Adrenal gland (tissue), 12 donors: Measurements from ENCODE around the gene CXCL13. TPM values are rescaled to one million over a fixed set of nuclear protein-coding genes. Genes with fewer than 3 reads are reported as not detected.

Source experiments
- DNase-seq, 7 donors: peaks; one replicate each; pipeline ENCODE4 v3.0.0-alpha.2; 2019 to 2020
- H3K27ac ChIP-seq, 5 donors: fragments of 200-600 bp; sonication (generic) in 4 of 5; 1 replicate in 3 of 5; 2 replicates in 2 of 5; pipeline versions ENCODE4 v1.5.1 to v1.8.0; 2016 to 2020; ENCODE audit warnings: mild to moderate bottlenecking in 1 of 5
- H3K27me3 ChIP-seq: fragments of 200-600 bp; 2 replicates; pipeline ENCODE4 v1.8.0; 2021
- H3K36me3 ChIP-seq, 2 donors: fragments of 200-600 bp; replicated peaks in 1 of 2; 1 replicate in 1 of 2; 2 replicates in 1 of 2; pipeline versions ENCODE4 v1.5.1 to v1.8.0; 2018 to 2022
- H3K4me1 ChIP-seq, 2 donors: fragments of 200-600 bp; replicated peaks in 1 of 2; 1 replicate in 1 of 2; 2 replicates in 1 of 2; pipeline versions ENCODE4 v1.5.1 to v1.8.0; 2018 to 2021
- H3K4me3 ChIP-seq, 4 donors: fragments of 200-600 bp; sonication (generic) in 3 of 4; one replicate each; pipeline ENCODE4 v1.5.1; 2016 to 2018
- H3K9me3 ChIP-seq, 3 donors: fragments of 200-600 bp; sonication (generic) in 1 of 3; replicated peaks in 1 of 3; 1 replicate in 2 of 3; 2 replicates in 1 of 3; pipeline versions ENCODE4 v1.5.1 to v1.8.0; 2016 to 2021
- CTCF ChIP-seq, 6 experiments: fragments of 450-650 bp in 4 of 6; fragments of 200-600 bp in 2 of 6; sonication (generic) in 1 of 6; IDR thresholded peaks; 1 replicate in 5 of 6; 2 replicates in 1 of 6; pipeline versions ENCODE4 v1.5.1 to v1.8.0; 2016 to 2021; ENCODE audit warnings: antibody characterized with exemption in 6 of 6, mild to moderate bottlenecking in 2 of 6, moderate library complexity in 1 of 6
- POLR2A ChIP-seq, 2 donors: fragments of 450-650 bp; IDR thresholded peaks; one replicate each; pipeline ENCODE4 v1.6.1; 2017; ENCODE audit warnings: antibody characterized with exemption in 2 of 2, mild to moderate bottlenecking in 2 of 2, moderate library complexity in 1 of 2
- WGBS, 4 donors: extraction: QIAGEN DNeasy Blood & Tissue Kit in 2 of 4; methylation state at CpG; one replicate each; pipeline versions ENCODE4 v1.1.5 to v1.1.7; 2013 to 2017; 5-methylcytosine and 5-hydroxymethylcytosine counted together
- intact Hi-C, 2 donors: fragments of 100-400 bp; cut with DNase I; formaldehyde crosslinking; loops; one replicate each; pipeline versions ENCODE4 v1.14.1 to v1.15.0; 2022 to 2023
- polyA plus RNA-seq, 3 donors: library from polyadenylated mRNA; stranded (reverse); fragments of 200-250 nt in 2 of 3; fragments of 350-450 nt in 1 of 3; fragmentation: Illumina TruSeq in 1 of 3; extraction: RNeasy Lipid Tissue Mini Kit (QIAGEN cat#74804) in 1 of 3; gene quantifications; one replicate each; pipeline ENCODE4 v1.2.3, GENCODE V29; 2013 to 2014
- total RNA-seq, 9 donors: library from RNA; depleted of rRNA in 4 of 9; stranded (reverse); fragments of >200 nt in 4 of 9; fragments of 120-200 nt in 1 of 9; fragmentation: NEBNext Ultra II Directional in 1 of 9; extraction: Animal tissue kit (Norgen Biotek cat#: 25700) in 1 of 9; gene quantifications; one replicate each; pipeline versions ENCODE4 v1.1.0 to v1.2.4, GENCODE V29; 2013 to 2023
- donor health status: healthy with polysubstance abuse.
- donor health status: Bipolar disorder and iron deficiency.
- donor health status: DM: yes; HTN: yes; CAD: no.
- donor health status: DM: no; HTN: no; CAD: no.
- donor health status: DM: no; HTN: no; CAD: no.
- donor health status: DM: yes; HTN: yes; CAD: no.

The CXCL13 gene
- total and polyA plus RNA-seq, 12 donors = 0.39 to 0.88 (median 0.58) TPM; not detected in 8

- H3K4me3 ChIP-seq = no peak overlapping the region
- H3K4me1 ChIP-seq = no peaks in the 10 kb centered on the region
- 12 to 19% (median 13%) methylated on average over 11 to 12 of the region's 12 CpGs for WGBS, 4 donors
- H3K27ac ChIP-seq = no peak overlapping the region
- H3K36me3 ChIP-seq = no peaks in the 10 kb centered on the region
- intact Hi-C loops = loop anchor here (5.0 to 10.0 kb wide), 2 partner anchors 231 to 234 kb away; no protein-coding TSS in a partner anchor
- H3K9me3 ChIP-seq = no peaks in the 10 kb centered on the region
- H3K27me3 ChIP-seq = no peaks in the 10 kb centered on the region
- TF ChIP-seq CTCF (IDR thresholded peaks at IDR 0.05) = peak; percentile 63 to 79 (median 76)
- TF ChIP-seq POLR2A (IDR thresholded peaks at IDR 0.05) = no peak
- peak; percentile 63 to 87 (median 72) for DNase-seq
These were observed 13.0 kb downstream of the CXCL13 start for GRCh38 chr4:77618383-77619241.

GRCh38 chr4:77619408-77619807, 13.8 kb downstream of the CXCL13 start:
- TF ChIP-seq POLR2A (IDR thresholded peaks at IDR 0.05) (no peak), CTCF (IDR thresholded peaks at IDR 0.05) (peak in 1 of 6 experiments; percentile 13)
- Histone ChIP-seq H3K27me3 (no peaks in the 10 kb centered on the region), H3K9me3 (no peaks in the 10 kb centered on the region), H3K36me3 (no peaks in the 10 kb centered on the region), H3K27ac (no peak overlapping the region), H3K4me1 (no peaks in the 10 kb centered on the region), H3K4me3 (no peak overlapping the region)
- intact Hi-C loops = loop anchor here (5.0 to 10.0 kb wide), 2 partner anchors 232 to 235 kb away; no protein-coding TSS in a partner anchor
- 67 to 91% (median 86%) methylated on average over 1 of the region's 1 CpG for WGBS, 4 donors
- no peak for DNase-seq

GRCh38 chr4:77621254-77621653, 15.6 kb downstream of the CXCL13 start:
- H3K27ac ChIP-seq = no peak overlapping the region
- no peaks in the 10 kb centered on the region for H3K4me1 ChIP-seq
- intact Hi-C loops = loop anchor here in 1 of 2 donors (10.0 kb wide), 1 partner anchor 204 kb away; no protein-coding TSS in a partner anchor
- DNase-seq = no peak
- no peaks in the 10 kb centered on the region for H3K9me3 ChIP-seq
- TF ChIP-seq CTCF (IDR thresholded peaks at IDR 0.05) = no peak
- H3K4me3 ChIP-seq = no peak overlapping the region
- no peaks in the 10 kb centered on the region for H3K27me3 ChIP-seq
- no peaks in the 10 kb centered on the region for H3K36me3 ChIP-seq

- TF ChIP-seq CTCF (IDR thresholded peaks at IDR 0.05) (no peak), POLR2A (IDR thresholded peaks at IDR 0.05) (no peak)
- intact Hi-C loops = loop anchor here in 1 of 2 donors (10.0 kb wide), 1 partner anchor 202 kb away; no protein-coding TSS in a partner anchor
- no peaks in the 10 kb centered on the region for H3K36me3 ChIP-seq
- no peaks in the 10 kb centered on the region for H3K9me3 ChIP-seq
- no peak for DNase-seq
- H3K27me3 ChIP-seq = no peaks in the 10 kb centered on the region
- no peak overlapping the region for H3K4me3 ChIP-seq
- H3K4me1 ChIP-seq = no peaks in the 10 kb centered on the region
- no peak overlapping the region for H3K27ac ChIP-seq
- WGBS, 4 donors = 74 to 79% (median 76%) methylated on average over 2 of the region's 2 CpGs
These were observed 17.5 kb downstream of the CXCL13 start for GRCh38 chr4:77623091-77623490.
